ENCODE data around the gene SRRM2. TPM values are rescaled to one million over a fixed set of nuclear protein-coding genes. Genes with fewer than 3 reads are reported as not detected.

Gene SRRM2
- total and polyA plus RNA-seq, 8 donors, result 142 to 2,165 (median 655) TPM

- intact Hi-C loops (cut with DNase I; ENCODE audit: low total_unique reads), result no loop called here
- no peaks in the 10 kb centered on the region for H3K36me3 ChIP-seq
- peaks cover 0 to 9% (median 0%) of the 10 kb centered on the region in 3 donors for H3K27me3 ChIP-seq
- DNase-seq, result no peak
- TF ChIP-seq CTCF (IDR thresholded peaks at IDR 0.05) (no peak), POLR2A (IDR thresholded peaks at IDR 0.05) (no peak), POLR2AphosphoS5 (IDR thresholded peaks at IDR 0.05) (no peak), EP300 (IDR thresholded peaks at IDR 0.05) (no peak)
- H3K27ac ChIP-seq, result no peak overlapping the region
- H3K4me1 ChIP-seq, result peaks cover 0 to 3% (median 0%) of the 10 kb centered on the region in 4 donors
- H3K9me3 ChIP-seq, result no peaks in the 10 kb centered on the region
- no peak overlapping the region for H3K4me3 ChIP-seq
- 81 to 91% (median 88%) methylated on average over 9 of the region's 9 CpGs for WGBS, 5 donors
These were observed 6.5 kb upstream of the SRRM2 start for GRCh38 chr16:2745961-2746360.

- no peak overlapping the region for H3K27ac ChIP-seq
- H3K4me1 ChIP-seq, result peaks cover 9 to 18% (median 13%) of the 10 kb centered on the region in 4 donors
- TF ChIP-seq EP300 (IDR thresholded peaks at IDR 0.05) (no peak), POLR2A (IDR thresholded peaks at IDR 0.05) (no peak)
- peak in 1 of 2 donors; percentile 1 for DNase-seq
- intact Hi-C loops (cut with DNase I; ENCODE audit: low total_unique reads), result no loop called here
- H3K36me3 ChIP-seq, result no peaks in the 10 kb centered on the region
- WGBS, 5 donors, result 81 to 91% (median 83%) methylated on average over 7 of the region's 7 CpGs
- H3K27me3 ChIP-seq, result no peaks in the 10 kb centered on the region
- H3K9me3 ChIP-seq, result no peaks in the 10 kb centered on the region
- no peak overlapping the region for H3K4me3 ChIP-seq
These were observed 3.5 kb upstream of the SRRM2 start for GRCh38 chr16:2748757-2749455.

- H3K4me3 ChIP-seq, result no peak overlapping the region
- TF ChIP-seq CTCF (IDR thresholded peaks at IDR 0.05) (no peak), POLR2A (IDR thresholded peaks at IDR 0.05) (no peak), EP300 (IDR thresholded peaks at IDR 0.05) (no peak), POLR2AphosphoS5 (IDR thresholded peaks at IDR 0.05) (no peak)
- DNase-seq, result no peak
- no peak overlapping the region for H3K27ac ChIP-seq
- WGBS, 5 donors, result 90 to 98% (median 97%) methylated on average over 5 of the region's 5 CpGs
- H3K27me3 ChIP-seq, result no peaks in the 10 kb centered on the region
- peaks cover 14 to 24% (median 18%) of the 10 kb centered on the region in 4 donors for H3K4me1 ChIP-seq
- H3K9me3 ChIP-seq, result no peaks in the 10 kb centered on the region
- intact Hi-C loops (cut with DNase I; ENCODE audit: low total_unique reads), result no loop called here
- no peaks in the 10 kb centered on the region for H3K36me3 ChIP-seq
These were observed 3.0 kb upstream of the SRRM2 start for GRCh38 chr16:2749476-2749875.

GRCh38 chr16:2749936-2750335 is 2.5 kb upstream of the SRRM2 start:
- TF ChIP-seq CTCF (IDR thresholded peaks at IDR 0.05) (no peak), POLR2A (IDR thresholded peaks at IDR 0.05) (no peak), POLR2AphosphoS5 (IDR thresholded peaks at IDR 0.05) (no peak), EP300 (IDR thresholded peaks at IDR 0.05) (no peak)
- 92 to 99% (median 95%) methylated on average over 6 of the region's 6 CpGs for WGBS, 5 donors
- DNase-seq, result no peak

GRCh38 chr16:2751577-2752034 is 832 bp upstream of the SRRM2 start:
- 52 to 63% (median 56%) methylated on average over 22 to 23 of the region's 23 CpGs for WGBS, 5 donors

More at GRCh38 chr16:2749936-2750335, 2.5 kb upstream of the SRRM2 start:
- Histone ChIP-seq H3K4me3 (no peak overlapping the region), H3K27ac (no peak overlapping the region), H3K9me3 (no peaks in the 10 kb centered on the region), H3K36me3 (no peaks in the 10 kb centered on the region), H3K27me3 (no peaks in the 10 kb centered on the region), H3K4me1 (peaks cover 19 to 29% (median 23%) of the 10 kb centered on the region in 4 donors)
- intact Hi-C loops (cut with DNase I; ENCODE audit: low total_unique reads), result no loop called here

More at GRCh38 chr16:2751577-2752034, 832 bp upstream of the SRRM2 start:
- H3K27me3 ChIP-seq, result no peaks in the 10 kb centered on the region
- intact Hi-C loops (cut with DNase I; ENCODE audit: low total_unique reads), result no loop called here
- peak overlapping the region; percentile 79 to 96 (median 90) for H3K4me3 ChIP-seq
- TF ChIP-seq EP300 (IDR thresholded peaks at IDR 0.05) (no peak), POLR2AphosphoS5 (IDR thresholded peaks at IDR 0.05) (no peak), POLR2A (IDR thresholded peaks at IDR 0.05) (no peak), CTCF (IDR thresholded peaks at IDR 0.05) (no peak)
- H3K4me1 ChIP-seq, result peaks cover 36 to 45% (median 40%) of the 10 kb centered on the region in 4 donors
- no peaks in the 10 kb centered on the region for H3K9me3 ChIP-seq
- peak overlapping the region; percentile 98 to 100 (median 100) for H3K27ac ChIP-seq
- no peak for DNase-seq
- H3K36me3 ChIP-seq, result peaks cover 0 to 7% (median 3%) of the 10 kb centered on the region in 4 donors

All from stomach (tissue), 9 donors.